NCI-H1048 (cell line): ENCODE data around the gene AHRR.
A peak's percentile ranks its signal among the peaks of the same experiment; 100 is the strongest.
"Not testable (repeated sequence)": the region's sequence is repeated elsewhere in the genome, so short reads cannot be mapped to it uniquely, and the experiment has no call there.

Experiments used
- DNase-seq: peaks from one replicate; lab custom pipeline; 2025; lab: John Stamatoyannopoulos, UW

Gene AHRR

GRCh38 chr5:395921-396530 lies 74.5 kb downstream of the AHRR start:
- no peak for DNase-seq

GRCh38 chr5:396531-396961 lies 75.0 kb downstream of the AHRR start:
- DNase-seq = no peak

GRCh38 chr5:398141-398474 lies 76.6 kb downstream of the AHRR start:
- DNase-seq = not testable (repeated sequence)

GRCh38 chr5:398475-399295 lies 77.2 kb downstream of the AHRR start:
- no peak for DNase-seq

GRCh38 chr5:399296-400281 lies 78.1 kb downstream of the AHRR start:
- peak; percentile 60 for DNase-seq

GRCh38 chr5:400282-401145 lies 79.0 kb downstream of the AHRR start:
- DNase-seq = no peak

- DNase-seq = no peak
Measured at GRCh38 chr5:401146-402034, 79.9 kb downstream of the AHRR start.

GRCh38 chr5:402219-402614 lies 80.7 kb downstream of the AHRR start:
- DNase-seq = not testable (repeated sequence)

GRCh38 chr5:402615-403359 lies 81.3 kb downstream of the AHRR start:
- no peak for DNase-seq

- no peak for DNase-seq
Measured at GRCh38 chr5:403995-404394, 82.5 kb downstream of the AHRR start.

GRCh38 chr5:404666-405241 lies 83.2 kb downstream of the AHRR start:
- no peak for DNase-seq

GRCh38 chr5:405421-405820 lies 83.9 kb downstream of the AHRR start:
- no peak for DNase-seq

GRCh38 chr5:406041-406440 lies 84.5 kb downstream of the AHRR start:
- no peak for DNase-seq

GRCh38 chr5:407051-407450 lies 85.5 kb downstream of the AHRR start:
- no peak for DNase-seq

GRCh38 chr5:407801-408268 lies 86.3 kb downstream of the AHRR start:
- no peak for DNase-seq

- no peak for DNase-seq
Measured at GRCh38 chr5:410911-411517, 89.5 kb downstream of the AHRR start.

- no peak for DNase-seq
Measured at GRCh38 chr5:411728-412127, 90.2 kb downstream of the AHRR start.

- DNase-seq = peak; percentile 58
Measured at GRCh38 chr5:414991-415927, 93.7 kb downstream of the AHRR start.
